ENCODE results near the gene PDCD1. TPM values are rescaled to one million over a fixed set of nuclear protein-coding genes. Genes with fewer than 3 reads are reported as not detected.
A peak's percentile ranks its signal among the peaks of the same experiment; 100 is the strongest.

Gene PDCD1
- total RNA-seq, 1 donor from 2014 or later: 3.3 TPM

GRCh38 chr2:241888641-241889040 is 29.9 kb upstream of the PDCD1 start:
- no peaks in the 10 kb centered on the region for H3K4me1 ChIP-seq
- intact Hi-C loops (cut with micrococcal nuclease): no loop called here
- DNase-seq: no peak
- H3K4me3 ChIP-seq: no peak overlapping the region
- no peak overlapping the region for H3K27ac ChIP-seq (replicated peaks)
- no peaks in the 10 kb centered on the region for H3K27me3 ChIP-seq (ENCODE audit: low read depth)
- H3K9me3 ChIP-seq (replicated peaks): no peaks in the 10 kb centered on the region
- no peaks in the 10 kb centered on the region for H3K36me3 ChIP-seq
- TF ChIP-seq, protein P1, sequence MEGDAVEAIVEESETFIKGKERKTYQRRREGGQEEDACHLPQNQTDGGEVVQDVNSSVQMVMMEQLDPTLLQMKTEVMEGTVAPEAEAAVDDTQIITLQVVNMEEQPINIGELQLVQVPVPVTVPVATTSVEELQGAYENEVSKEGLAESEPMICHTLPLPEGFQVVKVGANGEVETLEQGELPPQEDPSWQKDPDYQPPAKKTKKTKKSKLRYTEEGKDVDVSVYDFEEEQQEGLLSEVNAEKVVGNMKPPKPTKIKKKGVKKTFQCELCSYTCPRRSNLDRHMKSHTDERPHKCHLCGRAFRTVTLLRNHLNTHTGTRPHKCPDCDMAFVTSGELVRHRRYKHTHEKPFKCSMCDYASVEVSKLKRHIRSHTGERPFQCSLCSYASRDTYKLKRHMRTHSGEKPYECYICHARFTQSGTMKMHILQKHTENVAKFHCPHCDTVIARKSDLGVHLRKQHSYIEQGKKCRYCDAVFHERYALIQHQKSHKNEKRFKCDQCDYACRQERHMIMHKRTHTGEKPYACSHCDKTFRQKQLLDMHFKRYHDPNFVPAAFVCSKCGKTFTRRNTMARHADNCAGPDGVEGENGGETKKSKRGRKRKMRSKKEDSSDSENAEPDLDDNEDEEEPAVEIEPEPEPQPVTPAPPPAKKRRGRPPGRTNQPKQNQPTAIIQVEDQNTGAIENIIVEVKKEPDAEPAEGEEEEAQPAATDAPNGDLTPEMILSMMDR (IDR thresholded peaks at IDR 0.05; ENCODE audit: borderline replicate concordance): no peak

GRCh38 chr2:241887806-241888522 is 29.3 kb upstream of the PDCD1 start:
- Histone ChIP-seq H3K36me3 (no peaks in the 10 kb centered on the region), H3K4me3 (no peak overlapping the region), H3K27me3 (ENCODE audit: low read depth) (no peaks in the 10 kb centered on the region), H3K4me1 (peaks cover 4% of the 10 kb centered on the region), H3K27ac (replicated peaks) (no peak overlapping the region), H3K9me3 (replicated peaks) (no peaks in the 10 kb centered on the region)
- no peak for DNase-seq
- TF ChIP-seq, protein P1 (IDR thresholded peaks at IDR 0.05; ENCODE audit: borderline replicate concordance): no peak
- intact Hi-C loops (cut with micrococcal nuclease): no loop called here

- Histone ChIP-seq H3K36me3 (no peaks in the 10 kb centered on the region), H3K27ac (replicated peaks) (no peak overlapping the region), H3K27me3 (ENCODE audit: low read depth) (no peaks in the 10 kb centered on the region), H3K4me3 (no peak overlapping the region), H3K9me3 (replicated peaks) (no peaks in the 10 kb centered on the region), H3K4me1 (peaks cover 15% of the 10 kb centered on the region)
- DNase-seq: no peak
- intact Hi-C loops (cut with micrococcal nuclease): no loop called here
- TF ChIP-seq, protein P1 (IDR thresholded peaks at IDR 0.05; ENCODE audit: borderline replicate concordance): no peak
Measured at GRCh38 chr2:241886840-241887447, 28.2 kb upstream of the PDCD1 start.

GRCh38 chr2:241885946-241886643 is 27.4 kb upstream of the PDCD1 start:
- H3K9me3 ChIP-seq (replicated peaks): no peaks in the 10 kb centered on the region
- no peak overlapping the region for H3K27ac ChIP-seq (replicated peaks)
- TF ChIP-seq, protein P1 (IDR thresholded peaks at IDR 0.05; ENCODE audit: borderline replicate concordance): no peak
- intact Hi-C loops (cut with micrococcal nuclease): no loop called here
- no peaks in the 10 kb centered on the region for H3K27me3 ChIP-seq (ENCODE audit: low read depth)
- H3K4me3 ChIP-seq: no peak overlapping the region
- H3K4me1 ChIP-seq: peaks cover 21% of the 10 kb centered on the region
- no peaks in the 10 kb centered on the region for H3K36me3 ChIP-seq
- DNase-seq: no peak

DNA sequence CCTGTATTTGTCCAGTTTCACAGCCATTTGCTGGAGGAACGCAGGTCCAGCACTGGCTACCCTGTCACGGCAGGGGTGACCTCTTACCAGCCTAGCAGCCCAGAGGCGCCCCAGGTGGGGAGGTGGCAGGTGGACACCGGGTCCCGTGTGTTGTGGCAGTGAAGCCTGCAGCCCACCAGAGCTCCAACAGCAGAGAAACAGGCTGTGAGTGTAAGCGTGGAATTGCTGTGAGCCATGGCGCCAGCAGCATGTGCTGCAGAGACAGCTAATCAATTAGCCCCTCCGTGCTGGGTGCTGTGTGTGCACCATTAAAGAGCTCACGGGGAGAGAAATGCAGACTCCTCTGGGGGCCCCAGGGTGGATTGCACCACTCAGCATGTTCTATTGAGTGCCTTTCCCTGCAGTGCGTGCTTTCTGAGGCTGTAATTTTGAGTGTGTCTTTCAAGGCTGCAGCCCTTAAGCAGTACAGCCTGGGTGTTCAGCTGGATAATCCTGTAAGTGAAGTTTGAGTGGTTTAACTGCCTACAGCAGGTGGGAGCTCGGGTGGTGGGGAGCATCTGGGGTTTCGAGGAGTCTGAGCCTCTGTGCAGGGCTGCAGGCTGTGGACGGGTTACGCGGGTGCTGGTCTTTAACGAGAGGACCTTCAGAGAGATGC is 26.7 kb upstream of the PDCD1 start:
- TF ChIP-seq, protein P1 (IDR thresholded peaks at IDR 0.05; ENCODE audit: borderline replicate concordance): no peak
- Histone ChIP-seq H3K36me3 (no peaks in the 10 kb centered on the region), H3K9me3 (replicated peaks) (no peaks in the 10 kb centered on the region), H3K27ac (replicated peaks) (no peak overlapping the region), H3K4me1 (peaks cover 26% of the 10 kb centered on the region), H3K4me3 (no peak overlapping the region), H3K27me3 (ENCODE audit: low read depth) (no peaks in the 10 kb centered on the region)
- DNase-seq: peak; percentile 15
- intact Hi-C loops (cut with micrococcal nuclease): no loop called here
